ENCODE measurements around the gene NAA10.

The NAA10 gene

DNA sequence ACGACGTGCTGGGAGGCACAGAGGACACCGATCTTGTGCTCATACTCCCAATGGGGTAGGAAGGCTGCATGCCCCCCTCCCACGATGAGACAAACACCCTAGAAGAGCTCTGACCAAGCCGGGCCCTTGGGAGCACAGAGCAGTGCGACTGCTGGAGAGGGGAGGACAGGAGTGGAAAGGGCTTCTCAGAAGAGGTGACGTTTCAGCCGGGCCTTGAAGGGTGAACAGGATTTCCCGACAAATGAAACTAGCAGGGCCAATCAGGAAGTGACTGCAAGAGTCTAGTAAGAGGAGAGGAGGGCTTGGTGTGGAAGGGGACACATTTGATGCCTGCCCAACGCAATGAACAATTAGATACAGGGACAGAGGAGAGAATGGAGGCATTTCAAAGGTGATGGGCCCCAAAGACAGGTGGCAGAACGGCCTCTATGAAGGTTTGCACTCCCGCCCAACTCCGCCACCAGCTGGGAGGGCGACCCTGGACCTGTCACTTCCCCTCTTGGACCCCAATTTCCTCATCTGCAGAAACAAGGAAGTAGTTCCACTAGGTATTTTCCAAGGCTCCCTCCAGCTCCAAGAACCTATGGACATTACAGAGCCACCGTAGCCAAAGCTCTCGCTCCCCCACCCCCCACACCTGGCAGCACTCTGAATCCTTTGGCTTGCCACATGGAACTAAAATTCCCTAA lies 32.8 kb upstream of the NAA10 start:
- DNase-seq (ENCODE audit: insufficient read length, low spot score): no peak
- no peak for FAIRE-seq

DNA sequence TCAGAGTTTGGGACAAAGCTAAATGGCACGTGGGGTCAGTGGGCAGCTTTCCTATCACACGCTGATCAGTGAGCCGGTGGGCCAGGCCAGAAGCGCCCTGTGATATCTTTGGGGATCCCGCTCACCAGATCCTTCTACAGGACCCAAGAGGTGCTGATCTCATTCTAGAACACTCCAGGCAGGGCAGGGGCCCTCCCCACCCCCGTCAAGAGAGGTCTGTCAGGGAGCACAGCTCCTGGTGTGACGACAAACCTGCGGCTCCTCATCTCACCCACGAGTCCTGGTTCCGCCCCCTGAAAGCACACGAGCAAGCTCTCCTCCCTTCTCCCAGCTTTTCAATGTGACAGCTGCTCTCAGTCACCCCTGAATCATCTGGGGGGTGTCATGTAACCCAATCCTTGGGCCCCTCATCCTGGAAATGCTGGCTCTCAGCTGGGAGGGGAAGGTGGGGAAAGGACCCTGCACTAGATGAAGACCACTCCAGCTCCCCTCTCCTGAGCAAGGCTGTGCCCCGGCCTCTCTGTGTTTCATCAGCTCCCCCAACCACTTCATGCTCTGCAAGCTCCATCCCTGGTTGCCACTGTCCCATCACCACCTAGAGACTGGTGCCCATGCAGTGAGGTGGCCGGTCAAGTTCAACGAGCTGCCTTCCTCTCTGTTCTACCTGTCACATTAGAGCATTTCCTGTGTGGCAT lies 32.2 kb upstream of the NAA10 start:
- DNase-seq (ENCODE audit: insufficient read length, low spot score) (no peak), FAIRE-seq (no peak)

DNA sequence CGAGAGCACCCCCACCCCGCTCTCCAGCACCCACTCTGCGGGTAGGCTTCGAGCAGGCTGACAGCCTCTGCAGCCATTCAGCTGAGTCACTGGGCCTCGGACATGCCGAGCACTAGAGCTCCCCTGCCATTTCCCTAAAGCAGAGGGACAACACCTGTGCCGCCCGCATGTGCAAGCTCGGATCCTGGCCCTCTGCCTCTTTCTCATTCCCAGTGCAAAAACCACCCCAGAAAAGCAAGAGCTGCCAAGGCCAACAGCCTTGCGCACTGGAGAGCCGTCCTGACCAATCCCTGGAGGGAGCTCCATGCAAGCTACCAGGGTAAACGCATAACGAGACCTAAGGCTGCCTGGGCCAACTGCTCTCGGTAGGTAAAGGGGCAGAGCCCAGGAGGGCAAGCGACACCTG lies 31.4 kb upstream of the NAA10 start:
- DNase-seq (ENCODE audit: insufficient read length, low spot score) (no peak), FAIRE-seq (no peak)

DNA sequence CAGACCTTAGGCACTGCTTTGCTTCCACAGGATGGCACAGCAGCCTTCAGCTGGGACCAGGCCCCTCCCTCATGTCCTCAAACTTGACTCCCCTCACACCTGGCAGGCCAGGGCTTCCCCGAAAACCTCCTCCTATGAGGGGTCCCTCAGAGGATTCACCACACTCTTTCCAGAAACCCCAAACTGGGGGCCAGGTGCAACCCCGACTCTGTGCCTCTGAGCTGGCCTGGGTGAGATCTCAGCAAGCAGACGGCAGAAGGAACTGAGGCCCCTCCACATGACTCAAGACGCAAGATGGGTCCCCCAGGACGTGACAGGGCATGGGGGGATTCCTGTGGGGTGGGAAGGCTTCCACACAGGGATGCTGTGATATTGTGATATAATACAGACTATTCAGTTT lies 30.6 kb upstream of the NAA10 start:
- FAIRE-seq (no peak), DNase-seq (ENCODE audit: insufficient read length, low spot score) (no peak)

DNA sequence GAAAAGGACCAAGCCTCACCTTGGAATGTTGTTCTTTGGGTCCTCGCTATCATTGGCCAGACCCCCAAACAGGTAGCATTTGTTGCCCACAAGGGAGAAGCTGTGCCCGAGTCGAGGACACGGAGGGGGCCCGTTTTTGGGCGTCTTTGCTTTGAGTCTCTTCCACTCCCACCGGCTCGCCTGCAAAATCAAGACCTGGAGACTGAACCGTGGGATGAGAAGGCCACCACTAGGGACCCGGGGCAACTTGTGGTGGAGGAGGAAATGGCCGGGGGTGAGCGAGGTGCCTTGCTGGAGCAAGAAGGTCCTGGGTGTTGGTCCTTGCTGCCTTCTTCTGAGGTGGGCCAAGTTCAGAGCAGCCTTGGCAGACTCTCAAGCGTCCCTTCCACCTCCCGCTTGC lies 29.3 kb upstream of the NAA10 start:
- no peak for FAIRE-seq
- DNase-seq (ENCODE audit: insufficient read length, low spot score): no peak

DNA sequence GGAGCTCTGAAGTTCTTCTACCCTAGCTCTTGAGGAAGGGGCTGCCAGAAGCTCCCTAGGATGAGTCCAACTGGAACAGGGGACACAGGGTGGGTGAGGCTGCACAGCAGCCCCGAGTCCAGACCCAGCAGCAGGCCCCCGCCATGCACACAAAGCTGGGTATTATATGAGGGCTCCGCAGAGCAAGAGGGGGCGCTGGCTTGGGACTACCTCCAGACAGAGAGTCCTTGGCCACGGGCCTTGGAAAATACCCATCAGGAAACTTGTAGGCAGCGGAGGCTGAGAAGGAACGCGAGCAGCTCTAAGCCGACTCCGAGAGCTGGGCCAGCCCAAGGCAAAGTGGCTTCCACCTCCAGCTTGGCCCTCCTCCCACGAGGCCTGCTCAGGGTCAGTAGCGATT lies 28.7 kb upstream of the NAA10 start:
- FAIRE-seq: no peak
- DNase-seq (ENCODE audit: insufficient read length, low spot score): no peak

DNA sequence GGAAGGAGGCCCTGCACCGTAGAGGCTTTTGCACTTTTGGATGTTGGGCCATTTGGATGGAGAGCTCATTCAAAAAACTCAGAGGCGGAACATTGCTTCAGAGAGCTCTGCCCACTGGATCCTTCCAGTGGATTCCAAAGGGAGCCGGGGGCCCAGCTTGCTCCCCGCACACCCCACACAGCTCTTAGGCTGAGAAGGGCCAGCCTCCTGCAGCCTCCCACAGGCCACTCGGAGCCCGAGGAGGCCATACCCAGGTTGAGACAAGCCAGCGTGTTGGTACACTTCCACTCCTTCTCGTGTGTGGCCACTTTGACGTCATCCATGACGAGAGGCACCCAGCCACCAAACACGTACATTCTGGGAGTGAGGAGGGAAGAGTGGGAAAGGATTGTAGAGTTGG lies 26.5 kb upstream of the NAA10 start:
- no peak for DNase-seq (ENCODE audit: insufficient read length, low spot score)
- no peak for FAIRE-seq

DNA sequence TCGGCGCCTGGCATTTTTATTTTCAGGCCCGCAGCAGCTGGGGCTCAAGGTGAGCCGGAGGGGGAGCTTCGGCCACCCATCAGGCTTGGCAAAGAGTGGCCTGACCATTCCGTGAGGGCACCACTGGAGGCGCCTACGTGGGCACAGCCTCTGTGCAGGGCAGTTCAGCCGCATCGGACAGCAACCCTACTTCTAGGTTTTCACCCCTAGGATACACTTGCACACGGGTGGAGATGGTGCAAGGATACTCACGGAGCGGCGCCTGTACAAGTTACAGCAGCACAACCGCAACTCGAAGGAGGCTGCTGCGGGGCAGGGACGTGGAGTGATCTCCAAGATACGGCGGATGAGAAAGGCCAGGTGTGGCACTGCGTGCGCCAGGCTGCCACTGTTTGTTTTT lies 25.9 kb upstream of the NAA10 start:
- DNase-seq (ENCODE audit: insufficient read length, low spot score) (no peak), FAIRE-seq (no peak)

DNA sequence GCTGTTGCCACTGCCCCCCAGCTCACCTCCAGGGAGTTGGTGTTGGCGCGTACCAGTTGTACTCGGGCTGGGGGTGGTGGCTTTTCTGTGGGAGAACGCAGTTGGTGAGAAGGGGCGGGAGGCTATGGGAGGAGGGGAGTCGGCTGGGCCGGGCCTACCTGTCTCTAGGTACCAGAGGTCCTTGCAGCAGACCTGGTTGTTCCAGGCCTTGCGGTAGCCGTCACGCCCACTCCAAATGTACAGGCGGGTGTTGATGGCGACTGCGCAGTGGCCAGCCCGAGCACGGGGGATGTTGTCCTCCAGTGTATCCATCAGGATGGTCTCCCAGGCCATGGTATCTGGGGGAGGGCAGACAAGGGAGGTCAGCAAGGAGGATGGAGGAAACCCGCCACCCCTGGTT lies 25.2 kb upstream of the NAA10 start:
- no peak for DNase-seq (ENCODE audit: insufficient read length, low spot score)
- no peak for FAIRE-seq

DNA sequence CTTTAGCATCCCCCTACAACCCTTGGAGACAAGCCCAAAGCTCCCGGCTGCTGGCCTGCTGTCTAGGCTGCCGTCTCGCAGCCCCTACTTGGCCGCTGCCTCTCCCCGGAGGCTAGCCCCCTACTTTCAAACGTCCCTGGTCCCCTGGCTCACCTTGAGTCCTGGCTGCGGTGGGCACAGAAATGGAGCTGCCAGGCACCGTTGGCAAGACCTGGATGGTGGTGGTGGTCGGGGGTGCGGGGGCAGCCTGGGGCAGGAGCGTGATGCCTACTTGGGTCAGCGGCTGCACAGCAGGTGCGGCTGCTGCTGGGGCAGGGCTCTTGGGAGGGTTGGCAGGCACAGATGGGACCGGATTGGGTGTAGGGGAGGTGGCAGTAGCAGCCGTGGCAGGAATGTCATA lies 24.8 kb upstream of the NAA10 start:
- DNase-seq (ENCODE audit: insufficient read length, low spot score): no peak
- no peak for FAIRE-seq

DNA sequence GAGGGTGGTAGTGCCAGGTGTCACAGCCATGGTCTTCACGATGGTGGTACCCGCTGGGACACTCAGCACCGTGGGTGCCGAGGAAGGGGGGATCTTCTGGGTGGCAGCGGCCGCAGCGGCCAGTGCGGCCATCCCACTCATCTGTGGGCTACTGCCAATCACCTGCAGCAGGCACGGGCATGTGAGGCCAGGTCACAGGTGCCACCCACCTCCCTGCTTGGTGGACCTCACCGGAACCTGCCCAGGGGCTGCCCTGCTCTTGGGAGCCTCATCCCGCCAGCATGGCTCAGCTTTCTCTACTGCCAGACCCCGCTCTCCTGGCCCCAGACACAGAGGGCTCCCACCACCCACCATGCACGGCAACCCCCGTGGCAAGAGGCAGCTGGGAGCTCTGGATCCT lies 23.8 kb upstream of the NAA10 start:
- DNase-seq (ENCODE audit: insufficient read length, low spot score) (no peak), FAIRE-seq (no peak)

DNA sequence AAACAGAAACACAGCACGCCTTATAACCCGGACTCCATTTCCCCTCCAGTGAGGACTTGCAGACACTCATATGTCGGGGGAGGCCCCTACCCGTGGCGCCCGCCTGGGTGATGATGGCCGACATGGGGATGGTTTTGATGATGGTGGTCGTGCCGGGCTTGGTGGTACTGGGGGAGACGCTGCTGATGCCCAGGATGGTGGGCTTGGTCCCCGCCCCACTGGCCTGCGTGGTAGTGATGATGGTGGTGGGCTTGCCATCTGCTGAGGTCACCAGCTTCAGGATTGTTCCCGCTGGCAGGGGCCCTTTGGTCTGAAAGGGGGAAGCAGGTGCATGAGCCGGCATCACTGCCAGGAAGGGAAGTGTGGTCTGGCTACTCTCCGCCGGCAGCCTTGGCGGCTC lies 22.4 kb upstream of the NAA10 start:
- FAIRE-seq: no peak
- DNase-seq (ENCODE audit: insufficient read length, low spot score): no peak

DNA sequence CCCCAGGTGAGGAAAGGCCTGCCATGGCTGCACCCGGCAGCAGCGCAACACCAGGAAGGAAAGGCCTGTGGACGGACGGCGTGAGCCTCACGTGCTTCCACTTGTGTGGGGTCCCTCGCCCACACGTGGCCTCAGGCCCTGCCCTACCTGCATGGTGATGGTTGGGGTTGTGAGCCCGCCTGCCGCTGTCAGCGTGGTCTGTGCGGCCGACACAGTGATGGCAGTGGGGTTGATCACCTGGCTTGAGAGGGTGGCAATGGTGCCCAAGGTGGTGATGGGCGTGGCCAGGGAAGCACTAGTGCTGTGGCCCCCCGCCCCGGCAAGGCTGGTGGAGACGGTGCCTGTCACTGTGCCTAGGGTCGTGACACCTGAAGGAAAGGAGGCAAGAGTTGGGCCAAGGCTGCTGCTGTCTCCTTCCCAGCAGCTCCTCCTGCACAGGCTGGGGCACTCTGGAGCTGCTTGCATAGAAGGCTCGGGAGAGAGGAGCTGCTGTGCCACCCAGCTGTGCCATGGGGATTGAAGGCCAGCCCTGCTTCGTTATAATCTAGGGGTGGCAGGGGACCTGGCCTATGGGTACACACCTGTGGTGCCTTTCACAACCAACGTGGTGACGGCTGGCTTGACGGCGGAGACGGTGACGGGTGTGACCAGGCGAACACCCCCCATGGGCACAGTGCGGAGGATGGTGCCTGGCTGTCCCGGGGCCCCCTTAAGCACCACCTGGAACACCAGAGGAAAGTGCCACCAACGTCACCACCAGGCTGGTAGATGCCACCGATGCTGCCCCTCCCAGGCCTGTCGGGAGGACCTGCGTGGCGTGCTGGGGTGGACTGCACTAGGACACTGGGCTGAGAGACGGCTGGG lies 21.4 kb upstream of the NAA10 start:
- FAIRE-seq: no peak
- DNase-seq (ENCODE audit: insufficient read length, low spot score): no peak

DNA sequence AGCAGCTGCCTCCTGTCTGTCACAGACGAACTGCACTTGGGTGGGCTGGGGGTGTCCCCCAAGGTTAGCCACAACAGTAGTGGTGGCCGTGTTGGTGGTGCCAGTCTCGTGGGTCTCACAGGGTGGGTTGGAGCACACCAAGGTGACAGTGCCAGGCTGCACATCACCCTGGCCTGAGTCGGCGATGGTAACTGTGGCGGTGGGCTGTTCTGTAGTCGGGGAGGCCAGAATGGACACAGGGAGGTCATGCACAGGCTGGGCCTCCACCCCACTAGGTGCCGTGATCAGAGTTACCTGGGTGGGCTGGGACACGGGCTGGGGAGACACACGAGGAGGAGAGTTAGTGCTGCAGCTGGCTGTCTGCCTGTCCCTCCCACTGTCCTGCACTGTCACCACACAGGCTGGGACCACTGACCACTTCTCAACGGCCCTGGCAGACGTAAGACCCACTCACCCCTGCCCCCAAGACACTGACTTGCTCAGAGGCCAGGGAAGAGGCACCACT lies 20.4 kb upstream of the NAA10 start:
- FAIRE-seq: no peak
- no peak for DNase-seq (ENCODE audit: insufficient read length, low spot score)

DNA sequence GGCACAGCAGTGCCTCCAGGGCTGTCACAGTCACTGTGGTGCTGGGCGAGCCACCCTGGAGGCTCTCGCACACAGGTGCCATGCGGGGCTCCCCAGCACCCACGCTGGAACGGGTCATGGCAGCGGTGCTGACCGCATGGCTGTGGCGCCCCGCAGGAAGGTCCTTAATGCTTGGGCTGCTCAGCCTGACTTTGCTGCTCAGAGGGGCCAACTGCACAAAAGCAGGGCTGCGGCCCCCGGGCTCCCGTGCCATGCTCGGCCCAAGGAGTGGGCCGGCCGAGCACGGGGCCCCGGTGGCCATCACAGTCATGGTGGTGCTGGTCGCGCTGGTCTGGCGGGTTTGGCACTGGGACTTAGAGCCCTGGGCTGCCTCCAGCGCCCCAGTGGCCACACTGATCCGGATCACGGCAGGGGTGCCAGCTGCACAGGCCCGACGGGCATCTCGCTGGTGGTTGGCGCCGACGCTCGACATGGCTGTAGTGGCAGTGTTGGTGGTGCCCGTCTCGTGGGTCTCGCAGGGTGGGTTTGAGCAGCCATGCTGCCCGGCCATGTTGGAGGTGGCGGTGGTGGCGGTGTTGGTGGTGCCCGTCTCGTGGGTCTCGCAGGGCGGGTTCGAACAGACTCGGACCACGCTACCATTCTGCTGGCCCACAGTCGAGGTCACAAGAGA lies 19.9 kb upstream of the NAA10 start:
- DNase-seq (ENCODE audit: insufficient read length, low spot score) (no peak), FAIRE-seq (no peak)

DNA sequence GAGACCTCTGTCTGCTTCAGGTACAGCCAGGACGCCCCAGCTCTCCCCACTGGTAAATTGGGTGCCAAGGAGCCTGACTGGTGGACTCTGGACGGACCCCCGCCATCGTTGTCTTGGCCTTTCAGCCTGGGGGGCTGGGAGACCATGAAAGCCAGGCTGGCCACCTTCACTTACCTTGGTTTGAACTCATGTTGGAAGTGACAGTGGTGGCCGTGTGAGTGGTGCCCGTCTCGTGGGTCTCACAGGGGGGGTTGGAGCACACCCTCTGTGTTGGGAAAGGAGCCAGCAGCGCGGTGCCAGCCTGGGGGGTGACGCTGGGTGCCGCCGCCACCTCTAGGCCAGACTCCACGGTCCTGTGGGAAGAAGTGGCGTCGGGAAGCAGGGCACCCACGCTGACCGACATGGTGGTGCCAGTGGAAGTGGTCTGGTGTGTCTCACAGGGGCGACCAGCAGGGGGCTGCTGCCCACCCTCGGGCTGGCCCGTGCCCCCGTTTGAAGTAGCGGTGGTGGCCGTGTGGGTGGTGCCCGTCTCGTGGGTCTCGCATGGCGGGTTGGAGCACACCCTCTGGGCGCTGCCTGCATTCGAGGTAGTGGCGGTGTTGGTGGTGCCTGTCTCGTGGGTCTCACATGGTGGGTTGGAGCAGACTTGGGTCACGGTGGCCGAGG lies 19.2 kb upstream of the NAA10 start:
- FAIRE-seq: no peak
- DNase-seq (ENCODE audit: insufficient read length, low spot score): no peak

DNA sequence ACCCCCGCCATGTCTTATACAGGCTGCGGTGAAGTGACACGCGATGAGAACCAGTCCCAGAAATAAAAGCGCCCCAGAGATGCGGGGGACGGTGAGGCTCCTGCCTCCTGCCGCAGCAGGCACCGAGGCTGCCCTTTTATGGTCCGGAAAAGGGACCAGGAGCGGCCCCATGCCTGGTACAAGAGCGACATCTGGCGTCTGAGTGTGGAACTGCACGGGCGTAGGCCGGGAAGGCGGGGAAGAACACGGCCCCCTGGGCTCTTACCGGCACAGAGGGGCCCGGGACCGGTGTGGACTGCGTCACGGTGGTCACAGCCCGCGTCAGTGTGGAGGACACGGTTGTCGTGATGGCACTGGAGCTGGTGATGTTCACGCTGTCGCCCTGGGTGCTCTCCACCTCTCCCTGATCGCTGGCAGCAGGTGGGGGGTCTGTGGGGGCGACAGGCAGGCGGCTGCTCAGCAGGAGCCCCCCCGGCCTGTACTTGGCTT lies 18.5 kb upstream of the NAA10 start:
- DNase-seq (ENCODE audit: insufficient read length, low spot score) (peak; percentile 35), FAIRE-seq (no peak)

DNA sequence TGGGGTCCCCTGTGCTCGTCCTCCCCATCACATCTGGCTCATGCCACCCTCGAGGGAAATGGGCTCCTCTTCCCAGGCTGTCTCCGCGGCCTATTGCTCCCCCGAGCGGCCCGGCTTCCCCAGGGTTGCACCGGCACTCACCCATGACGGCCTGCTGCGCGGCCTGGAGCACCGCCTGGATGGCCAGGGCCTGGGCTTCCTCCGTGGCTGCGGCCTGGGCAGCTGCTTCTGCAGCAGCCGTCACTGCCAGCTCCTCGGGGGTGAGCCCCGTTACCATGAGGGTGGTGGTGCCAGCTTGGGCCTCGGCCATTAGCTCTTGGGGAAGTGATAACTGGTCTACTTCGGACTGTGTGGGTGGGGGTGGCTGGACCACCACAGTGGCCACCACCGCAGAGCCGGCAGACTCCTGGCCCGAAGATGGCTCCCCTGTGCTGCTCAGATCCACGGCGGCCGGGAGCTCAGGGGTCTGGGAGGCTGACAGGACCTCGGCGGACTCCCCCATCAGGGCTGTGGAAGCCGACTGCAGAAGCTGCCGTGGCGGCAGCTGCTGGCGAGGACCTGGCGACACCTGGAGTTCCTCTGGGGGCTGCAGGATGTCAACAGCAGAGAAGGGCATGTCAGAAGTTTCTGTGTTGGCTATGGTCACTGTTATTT lies 17.7 kb upstream of the NAA10 start:
- no peak for DNase-seq (ENCODE audit: insufficient read length, low spot score)
- FAIRE-seq: no peak

DNA sequence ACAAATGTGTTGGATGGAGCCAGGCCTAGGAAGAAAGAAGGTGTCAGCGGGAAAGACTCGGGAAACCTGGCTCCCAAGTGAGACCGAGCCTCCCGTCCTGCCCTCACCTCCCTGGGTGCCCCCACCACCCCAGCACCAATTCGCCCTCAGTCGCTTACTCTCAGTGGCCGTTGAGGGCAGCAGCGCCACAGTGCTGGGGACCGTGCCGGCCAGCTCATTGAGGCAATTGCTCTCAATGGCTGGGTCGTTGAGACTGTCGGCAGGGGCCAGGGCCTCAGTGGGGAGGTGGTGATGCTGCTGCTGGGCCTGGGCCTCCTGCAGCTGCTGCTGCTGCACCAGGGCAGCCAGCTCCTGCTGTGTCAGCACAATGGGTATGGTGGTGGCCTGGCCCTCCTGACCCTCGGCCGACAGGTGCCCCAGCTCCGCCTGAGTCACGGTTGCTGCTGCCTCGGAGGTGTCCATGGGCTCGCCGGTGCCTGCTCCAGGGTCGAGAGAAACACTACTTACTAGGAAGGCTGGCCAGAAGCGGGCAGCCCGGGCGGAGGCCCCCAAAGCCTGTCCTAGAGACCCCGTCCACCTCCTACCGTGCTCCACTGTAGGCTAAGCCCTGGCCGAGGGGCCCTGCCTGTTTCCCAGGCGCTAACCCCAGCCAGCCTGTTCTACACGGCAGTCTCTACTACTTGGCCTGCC lies 17.0 kb upstream of the NAA10 start:
- DNase-seq (ENCODE audit: insufficient read length, low spot score) (no peak), FAIRE-seq (no peak)

Data from HTR-8/SVneo (cell line).